HL-60 (cell line): ENCODE data around the gene KIF11.

ENCODE experiments used
- CTCF ChIP-seq: IDR thresholded peaks from one replicate; pipeline ENCODE4 v1.5.1; 2011; ENCODE audit warnings: low read length, control low read depth, inconsistent platforms; ENCODE audit not compliant: insufficient read depth
- GABPA ChIP-seq: IDR thresholded peaks from 2 replicates; pipeline ENCODE4 v1.6.1; 2012; ENCODE audit warnings: low read depth
- POLR2AphosphoS5 ChIP-seq: IDR thresholded peaks from 2 replicates; pipeline ENCODE4 v1.6.1; 2012; ENCODE audit warnings: low read depth
- TF ChIP-seq, protein P1 (sequence below): IDR thresholded peaks from 2 replicates; pipeline ENCODE4 v1.6.1; 2012; ENCODE audit warnings: low read depth; ENCODE audit not compliant: insufficient replicate concordance

DNA sequence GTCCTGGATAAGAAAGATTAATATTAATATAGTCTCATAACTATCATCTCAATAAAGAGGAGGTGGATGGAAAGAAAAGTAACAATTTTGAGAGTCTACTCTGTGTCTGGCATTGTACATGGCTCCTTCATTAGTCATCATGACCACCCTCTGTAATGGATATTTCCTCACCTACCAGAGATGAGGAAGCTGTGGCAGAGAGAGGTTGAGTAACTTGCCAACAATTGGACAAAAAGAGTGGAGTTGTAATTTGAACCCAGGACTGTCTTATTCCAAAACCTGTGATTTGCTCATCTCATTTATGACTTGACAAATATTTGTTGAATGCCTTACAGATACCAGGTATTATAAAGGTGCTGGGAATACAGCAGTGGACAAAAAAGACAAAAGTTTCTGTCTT is 17.0 kb upstream of the KIF11 start:
- no peak for TF ChIP-seq CTCF
- TF ChIP-seq, protein P1, sequence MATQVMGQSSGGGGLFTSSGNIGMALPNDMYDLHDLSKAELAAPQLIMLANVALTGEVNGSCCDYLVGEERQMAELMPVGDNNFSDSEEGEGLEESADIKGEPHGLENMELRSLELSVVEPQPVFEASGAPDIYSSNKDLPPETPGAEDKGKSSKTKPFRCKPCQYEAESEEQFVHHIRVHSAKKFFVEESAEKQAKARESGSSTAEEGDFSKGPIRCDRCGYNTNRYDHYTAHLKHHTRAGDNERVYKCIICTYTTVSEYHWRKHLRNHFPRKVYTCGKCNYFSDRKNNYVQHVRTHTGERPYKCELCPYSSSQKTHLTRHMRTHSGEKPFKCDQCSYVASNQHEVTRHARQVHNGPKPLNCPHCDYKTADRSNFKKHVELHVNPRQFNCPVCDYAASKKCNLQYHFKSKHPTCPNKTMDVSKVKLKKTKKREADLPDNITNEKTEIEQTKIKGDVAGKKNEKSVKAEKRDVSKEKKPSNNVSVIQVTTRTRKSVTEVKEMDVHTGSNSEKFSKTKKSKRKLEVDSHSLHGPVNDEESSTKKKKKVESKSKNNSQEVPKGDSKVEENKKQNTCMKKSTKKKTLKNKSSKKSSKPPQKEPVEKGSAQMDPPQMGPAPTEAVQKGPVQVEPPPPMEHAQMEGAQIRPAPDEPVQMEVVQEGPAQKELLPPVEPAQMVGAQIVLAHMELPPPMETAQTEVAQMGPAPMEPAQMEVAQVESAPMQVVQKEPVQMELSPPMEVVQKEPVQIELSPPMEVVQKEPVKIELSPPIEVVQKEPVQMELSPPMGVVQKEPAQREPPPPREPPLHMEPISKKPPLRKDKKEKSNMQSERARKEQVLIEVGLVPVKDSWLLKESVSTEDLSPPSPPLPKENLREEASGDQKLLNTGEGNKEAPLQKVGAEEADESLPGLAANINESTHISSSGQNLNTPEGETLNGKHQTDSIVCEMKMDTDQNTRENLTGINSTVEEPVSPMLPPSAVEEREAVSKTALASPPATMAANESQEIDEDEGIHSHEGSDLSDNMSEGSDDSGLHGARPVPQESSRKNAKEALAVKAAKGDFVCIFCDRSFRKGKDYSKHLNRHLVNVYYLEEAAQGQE = no peak
- no peak for TF ChIP-seq POLR2AphosphoS5
- no peak for TF ChIP-seq GABPA
